PC-9 (cell line): ENCODE results near the gene CNNM2. TPM values are rescaled to one million over a fixed set of nuclear protein-coding genes. Genes with fewer than 3 reads are reported as not detected.

ENCODE experiments used
- BruUV-seq: library from RNA; stranded (reverse); fragments of 400-500 nt; replicated peaks from 2 replicates; lab custom pipeline; 2021; lab: Mats Ljungman, UMichigan
- CTCF ChIA-PET: fragments of 300-600 bp; sonication (Branson Sonifier 250); formaldehyde crosslinking; loops from one replicate; lab custom pipeline; 2022; ENCODE audit warnings: antibody characterized with exemption; lab: Charles Lee
- POLR2A ChIA-PET: fragments of 300-600 bp; sonication (Branson Sonifier 250); formaldehyde crosslinking; loops from one replicate; lab custom pipeline; 2022; ENCODE audit warnings: antibody characterized with exemption; ENCODE audit not compliant: unreplicated experiment; lab: Charles Lee
- DNase-seq, 2 experiments: peaks; one replicate each; pipeline versions ENCODE4 v3.0.0 to v3.0.0-alpha.2; 2015 to 2022; ENCODE audit warnings: mixed read lengths in 1 of 2
- H2AFZ ChIP-seq: fragments of 200-600 bp; sonication (generic); 2 replicates; pipeline ENCODE4 v1.8.1; 2017; ENCODE audit warnings: antibody characterized with exemption
- H3F3A ChIP-seq: fragments of 200-600 bp; sonication (generic); 2 replicates; pipeline ENCODE4 v1.8.1; 2017; ENCODE audit warnings: antibody characterized with exemption, mild to moderate bottlenecking, low read depth; ENCODE audit not compliant: insufficient read depth
- H3K27ac ChIP-seq: fragments of 200-600 bp; sonication (generic); 2 replicates; pipeline ENCODE4 v1.6.1; 2016; ENCODE audit warnings: mixed run types
- H3K27me3 ChIP-seq: fragments of 200-600 bp; sonication (generic); 2 replicates; pipeline ENCODE4 v1.6.1; 2016; ENCODE audit warnings: low read depth, mixed run types; ENCODE audit not compliant: insufficient read depth
- H3K36me3 ChIP-seq: fragments of 200-600 bp; sonication (generic); 2 replicates; pipeline ENCODE4 v1.6.1; 2016; ENCODE audit warnings: low read depth, mixed run types
- H3K4me1 ChIP-seq: fragments of 200-600 bp; sonication (generic); replicated peaks from 2 replicates; pipeline ENCODE4 v1.6.1; 2016; ENCODE audit warnings: mixed run types; ENCODE audit not compliant: insufficient read depth
- H3K4me2 ChIP-seq: fragments of 200-600 bp; sonication (generic); 2 replicates; pipeline ENCODE4 v1.6.1; 2017; ENCODE audit warnings: mixed run types
- H3K4me3 ChIP-seq: fragments of 200-600 bp; sonication (generic); 2 replicates; pipeline ENCODE4 v1.6.1; 2016; ENCODE audit warnings: mixed run types
- H3K79me2 ChIP-seq: fragments of 200-600 bp; sonication (generic); 2 replicates; pipeline ENCODE4 v1.6.1; 2017; ENCODE audit warnings: low read depth, mixed run types
- H3K9me2 ChIP-seq: fragments of 200-600 bp; sonication (generic); 2 replicates; pipeline ENCODE4 v1.8.1; 2017; ENCODE audit warnings: mild to moderate bottlenecking; ENCODE audit not compliant: insufficient read depth
- H3K9me3 ChIP-seq: fragments of 200-600 bp; sonication (generic); 2 replicates; pipeline ENCODE4 v1.8.1; 2016; ENCODE audit warnings: low read depth; ENCODE audit not compliant: insufficient read depth
- H4K20me1 ChIP-seq: fragments of 200-600 bp; sonication (generic); 2 replicates; pipeline ENCODE4 v1.8.1; 2017; ENCODE audit not compliant: insufficient read depth
- CTCF ChIP-seq: fragments of 200-600 bp; sonication (generic); conservative IDR thresholded peaks from 2 replicates; pipeline ENCODE4 v1.6.1; 2017; ENCODE audit warnings: mixed run types, antibody characterized with exemption, mild to moderate bottlenecking, moderate library complexity
- EZH2 ChIP-seq: fragments of 200-600 bp; sonication (generic); IDR thresholded peaks from 2 replicates; pipeline ENCODE4 v1.8.0; 2017; ENCODE audit warnings: antibody characterized with exemption, low read depth
- intact Hi-C: fragments of 100-400 bp; cut with micrococcal nuclease; formaldehyde crosslinking; loops from one replicate; pipeline ENCODE4 v1.10.0; 2022; ENCODE audit not compliant: unreplicated experiment
- total RNA-seq: library from RNA; stranded (reverse); gene quantifications from 2 replicates; pipeline ENCODE4 v1.2.3, GENCODE V29; 2021

CNNM2 gene
- total RNA-seq, 1 experiment from 2014 or later: 8.8 TPM

DNA sequence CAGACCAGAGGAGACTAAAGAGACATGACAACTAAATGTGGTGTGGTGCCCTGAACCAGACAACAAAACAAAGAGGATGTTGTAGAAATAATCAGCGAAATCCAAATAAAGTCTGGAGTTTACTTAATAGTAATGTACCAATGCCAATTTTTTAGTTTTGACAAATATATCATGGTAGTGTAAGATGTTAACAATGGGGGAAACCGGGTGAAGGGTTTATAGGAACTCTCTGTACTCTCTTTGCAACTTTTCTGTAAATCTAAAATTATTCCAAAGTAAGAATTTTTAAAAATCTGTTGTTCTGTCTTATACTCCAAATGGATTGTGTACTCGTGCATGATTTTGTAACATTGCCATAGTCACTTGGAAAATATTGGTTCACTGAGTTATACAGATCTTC is 129.3 kb downstream of the CNNM2 start:
- Histone ChIP-seq H3F3A (no peaks in the 10 kb centered on the region), H3K4me3 (no peak overlapping the region), H3K36me3 (no peaks in the 10 kb centered on the region), H3K27ac (no peak overlapping the region), H3K9me3 (no peaks in the 10 kb centered on the region), H4K20me1 (no peaks in the 10 kb centered on the region), H2AFZ (no peak overlapping the region), H3K79me2 (no peaks in the 10 kb centered on the region), H3K27me3 (no peaks in the 10 kb centered on the region), H3K9me2 (no peaks in the 10 kb centered on the region), H3K4me2 (no peak overlapping the region), H3K4me1 (no peaks in the 10 kb centered on the region)
- intact Hi-C loops: no loop called here
- no peak for DNase-seq
- TF ChIP-seq CTCF: no peak
- ChIA-PET CTCF (no interaction called here), POLR2A (no interaction called here)
- BruUV-seq: no TSS peak

DNA sequence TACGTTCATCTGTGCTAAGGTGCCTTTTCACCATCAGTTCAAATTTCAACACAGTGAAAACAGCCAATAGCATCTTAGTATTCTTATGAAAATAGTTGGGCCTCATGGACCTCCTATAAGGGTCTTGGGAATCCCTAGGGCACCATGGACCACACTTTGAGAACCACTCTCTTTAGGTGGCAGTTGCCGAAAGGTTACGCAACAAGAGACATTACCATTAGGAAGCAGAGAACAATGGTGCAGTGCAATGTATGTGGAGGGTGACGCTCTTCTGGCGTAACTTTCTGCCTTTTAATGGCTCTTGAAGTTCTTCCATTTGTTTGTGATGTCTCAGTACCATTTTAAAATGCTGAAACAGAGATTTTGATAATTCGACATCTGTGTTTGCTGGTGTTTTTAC is 131.1 kb downstream of the CNNM2 start:
- intact Hi-C loops: no loop called here
- Histone ChIP-seq H4K20me1 (no peaks in the 10 kb centered on the region), H3K4me3 (no peak overlapping the region), H3K79me2 (no peaks in the 10 kb centered on the region), H3K4me1 (no peaks in the 10 kb centered on the region), H3K27me3 (no peaks in the 10 kb centered on the region), H3K27ac (no peak overlapping the region), H3K9me2 (no peaks in the 10 kb centered on the region), H3K36me3 (no peaks in the 10 kb centered on the region), H2AFZ (no peak overlapping the region), H3K9me3 (no peaks in the 10 kb centered on the region), H3K4me2 (no peak overlapping the region), H3F3A (no peaks in the 10 kb centered on the region)
- no peak for DNase-seq
- CTCF ChIA-PET: no interaction called here
- no TSS peak for BruUV-seq
- POLR2A ChIA-PET: no interaction called here
- TF ChIP-seq EZH2 (no peak), CTCF (no peak)

GRCh38 chr10:103053659-103054581 is 135.8 kb downstream of the CNNM2 start:
- POLR2A ChIA-PET: no interaction called here
- Histone ChIP-seq H3K27ac (no peak overlapping the region), H2AFZ (no peak overlapping the region), H3K4me2 (no peak overlapping the region), H4K20me1 (no peaks in the 10 kb centered on the region), H3K9me3 (no peaks in the 10 kb centered on the region), H3K79me2 (no peaks in the 10 kb centered on the region), H3K9me2 (no peaks in the 10 kb centered on the region), H3K4me3 (no peak overlapping the region), H3K27me3 (no peaks in the 10 kb centered on the region), H3K4me1 (no peaks in the 10 kb centered on the region), H3K36me3 (no peaks in the 10 kb centered on the region), H3F3A (no peaks in the 10 kb centered on the region)
- DNase-seq: no peak
- TF ChIP-seq CTCF: no peak
- no peak for TF ChIP-seq EZH2
- BruUV-seq: no TSS peak
- intact Hi-C loops: no loop called here
- CTCF ChIA-PET: no interaction called here
